ENCODE data around the gene OR13C4. TPM values are rescaled to one million over a fixed set of nuclear protein-coding genes. Genes with fewer than 3 reads are reported as not detected.

The OR13C4 gene
- total RNA-seq, 2 donors from 2014 or later: not detected

GRCh38 chr9:104503963-104504362 is 23.0 kb downstream of the OR13C4 start, which contains the start of gene OR13F1:
Gene OR13F1, plus strand, starts transcription at chr9:104504263. Its CDS starts 0 bp downstream, at chr9:104504263.
- ATAC-seq (replicated peaks in 1 of 2): no peak
- H3K27me3 Mint-ChIP-seq (ENCODE audit: low read depth): no peaks in the 10 kb centered on the region
- H3K9me3 Mint-ChIP-seq: peaks cover 0 to 5% of the 10 kb centered on the region in 2 donors
- no peak within 1 kb of the TSS for H3K4me3 Mint-ChIP-seq
- no peaks in the 10 kb centered on the region for H3K36me3 Mint-ChIP-seq (ENCODE audit: insufficient read depth in 2 of 2)
- no peak within 1 kb of the TSS for H3K27ac Mint-ChIP-seq
- no peaks in the 10 kb centered on the region for H3K4me1 Mint-ChIP-seq (ENCODE audit: low read depth)
- no peak for DNase-seq

- Mint-ChIP-seq H3K36me3 (ENCODE audit: insufficient read depth in 2 of 2) (no peaks in the 10 kb centered on the region), H3K4me1 (ENCODE audit: low read depth) (no peaks in the 10 kb centered on the region), H3K27me3 (ENCODE audit: low read depth) (no peaks in the 10 kb centered on the region)
Observed at GRCh38 chr9:104503440-104503839, 23.6 kb downstream of the OR13C4 start.

GRCh38 chr9:104494808-104495207 is 32.2 kb downstream of the OR13C4 start:
- H3K36me3 Mint-ChIP-seq (ENCODE audit: insufficient read depth in 2 of 2): no peaks in the 10 kb centered on the region
- no peaks in the 10 kb centered on the region for H3K27me3 Mint-ChIP-seq (ENCODE audit: low read depth)
- H3K4me1 Mint-ChIP-seq (ENCODE audit: low read depth): no peaks in the 10 kb centered on the region
- DNase-seq (no peak), ATAC-seq (replicated peaks in 1 of 2) (no peak)
- H3K4me3 Mint-ChIP-seq: no peak overlapping the region
- no peak overlapping the region for H3K27ac Mint-ChIP-seq
- H3K9me3 Mint-ChIP-seq: peaks cover 0 to 1% of the 10 kb centered on the region in 2 donors

More at GRCh38 chr9:104503440-104503839, 23.6 kb downstream of the OR13C4 start:
- H3K27ac Mint-ChIP-seq: no peak overlapping the region
- H3K4me3 Mint-ChIP-seq: no peak overlapping the region
- no peak for ATAC-seq (replicated peaks in 1 of 2)
- peaks cover 0 to 3% of the 10 kb centered on the region in 2 donors for H3K9me3 Mint-ChIP-seq
- no peak for DNase-seq

- Mint-ChIP-seq H3K9me3 (no peaks in the 10 kb centered on the region), H3K27ac (no peak overlapping the region), H3K4me1 (ENCODE audit: low read depth) (no peaks in the 10 kb centered on the region), H3K4me3 (no peak overlapping the region), H3K36me3 (ENCODE audit: insufficient read depth in 2 of 2) (no peaks in the 10 kb centered on the region), H3K27me3 (ENCODE audit: low read depth) (no peaks in the 10 kb centered on the region)
- ATAC-seq (replicated peaks in 1 of 2) (no peak), DNase-seq (no peak)
Observed at GRCh38 chr9:104485014-104485413, 42.0 kb downstream of the OR13C4 start.

GRCh38 chr9:104482921-104483570 is 44.0 kb downstream of the OR13C4 start:
- H3K27ac Mint-ChIP-seq: no peak overlapping the region
- no peaks in the 10 kb centered on the region for H3K9me3 Mint-ChIP-seq
- H3K36me3 Mint-ChIP-seq (ENCODE audit: insufficient read depth in 2 of 2): no peaks in the 10 kb centered on the region
- H3K27me3 Mint-ChIP-seq (ENCODE audit: low read depth): no peaks in the 10 kb centered on the region
- no peak overlapping the region for H3K4me3 Mint-ChIP-seq
- no peak for ATAC-seq (replicated peaks in 1 of 2)
- no peaks in the 10 kb centered on the region for H3K4me1 Mint-ChIP-seq (ENCODE audit: low read depth)
- DNase-seq: no peak

Other genes starting within 250 kb of the OR13C4 start
- not detected for gene OR13F1, start 22.9 kb downstream of the OR13C4 start, total RNA-seq
- not detected for gene OR13C3, start 9.6 kb upstream of the OR13C4 start, total RNA-seq
- not detected for gene OR13C8, start 42.0 kb upstream of the OR13C4 start, total RNA-seq
- gene OR13C5, start 72.2 kb upstream of the OR13C4 start, total RNA-seq: not detected
- gene OR13C2, start 78.4 kb upstream of the OR13C4 start, total RNA-seq: not detected
- gene OR13C9, start 91.0 kb upstream of the OR13C4 start, total RNA-seq: not detected
- not detected for gene OR13D1, start 167.3 kb upstream of the OR13C4 start, total RNA-seq
- 1 to 10 TPM; 9.2 to 9.9 TPM for gene NIPSNAP3A, start 220.5 kb upstream of the OR13C4 start, total RNA-seq
- 1 to 10 TPM in 1 of 2 donors, under 1 TPM in 1; 0.49 to 2.3 TPM for gene NIPSNAP3B, start 236.9 kb upstream of the OR13C4 start, total RNA-seq